HG02852 (cell line): ENCODE results near the gene SIAE.
"Not testable (repeated sequence)": the region's sequence is repeated elsewhere in the genome, so short reads cannot be mapped to it uniquely, and the experiment has no call there.

Experiments used
- ATAC-seq: cut with Tn5 transposase; IDR thresholded peaks from one replicate; pipeline ENCODE4 v1.9.1; 2021; ENCODE audit warnings: mild to moderate bottlenecking, moderate library complexity; ENCODE audit not compliant: unreplicated experiment

Gene SIAE

GRCh38 chr11:124627546-124627945 lies 46.0 kb downstream of the SIAE start:
- ATAC-seq: no peak

DNA sequence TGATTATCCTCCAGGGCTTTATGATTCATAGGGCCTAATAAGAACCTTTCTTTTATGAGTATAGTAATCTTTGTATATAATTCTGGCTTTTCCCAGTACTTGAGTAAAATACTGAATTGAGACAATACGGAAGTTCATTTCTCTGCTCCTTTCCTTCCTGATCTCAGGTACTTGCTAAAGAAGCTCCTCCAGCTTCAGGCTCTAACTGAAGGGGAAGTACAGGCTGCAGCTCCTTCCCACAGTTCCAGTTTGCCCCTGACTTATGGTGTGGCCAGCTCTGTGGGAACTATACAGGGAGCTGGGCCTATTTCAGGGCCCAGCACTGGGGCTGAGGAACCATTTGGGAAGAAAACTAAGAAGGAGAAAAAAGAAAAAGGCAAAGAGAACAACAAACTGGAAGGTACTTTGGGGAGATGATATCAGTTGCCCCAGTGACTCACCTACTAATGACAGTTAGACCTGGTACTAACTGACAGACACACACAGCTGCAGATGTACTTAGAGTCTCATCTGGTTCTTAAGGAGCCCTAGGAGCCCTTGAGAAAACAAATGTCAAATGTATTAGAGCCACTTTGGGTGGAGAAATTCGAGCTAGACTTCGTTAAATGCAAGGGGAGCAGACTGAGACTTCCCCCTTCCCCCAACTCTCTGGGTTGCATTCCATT lies 47.9 kb downstream of the SIAE start:
- ATAC-seq: no peak

DNA sequence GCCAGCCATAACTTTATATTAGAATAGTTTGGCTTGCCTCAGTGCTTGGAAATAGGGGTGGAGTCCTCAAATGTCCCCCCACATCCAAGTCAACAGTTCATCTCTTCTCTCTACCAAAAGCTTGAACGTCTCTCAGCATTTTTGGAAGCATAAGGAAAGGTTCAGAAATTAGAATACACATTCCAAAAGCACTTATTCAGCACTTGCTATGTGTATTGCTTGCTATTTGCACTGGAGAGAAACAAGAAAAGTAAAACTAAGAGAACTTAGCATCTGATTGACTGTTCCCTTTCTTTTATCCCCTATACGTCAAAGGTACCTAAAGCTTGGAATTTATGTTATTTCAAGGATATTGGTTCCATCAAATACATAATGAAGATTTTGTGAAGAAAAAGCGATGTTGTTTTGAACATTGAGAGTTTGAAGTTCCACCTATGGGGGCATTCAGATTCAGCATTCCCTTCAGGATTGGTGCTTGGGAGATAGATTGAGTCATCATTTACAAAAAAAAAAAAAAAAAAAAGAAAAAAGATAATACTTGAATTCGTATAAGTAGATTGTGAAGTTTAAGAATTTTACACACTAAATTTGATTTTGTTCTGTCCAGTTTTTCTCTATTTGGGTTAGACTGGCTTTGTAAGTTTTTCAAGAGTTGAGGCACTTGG lies 49.5 kb downstream of the SIAE start:
- ATAC-seq: no peak

DNA sequence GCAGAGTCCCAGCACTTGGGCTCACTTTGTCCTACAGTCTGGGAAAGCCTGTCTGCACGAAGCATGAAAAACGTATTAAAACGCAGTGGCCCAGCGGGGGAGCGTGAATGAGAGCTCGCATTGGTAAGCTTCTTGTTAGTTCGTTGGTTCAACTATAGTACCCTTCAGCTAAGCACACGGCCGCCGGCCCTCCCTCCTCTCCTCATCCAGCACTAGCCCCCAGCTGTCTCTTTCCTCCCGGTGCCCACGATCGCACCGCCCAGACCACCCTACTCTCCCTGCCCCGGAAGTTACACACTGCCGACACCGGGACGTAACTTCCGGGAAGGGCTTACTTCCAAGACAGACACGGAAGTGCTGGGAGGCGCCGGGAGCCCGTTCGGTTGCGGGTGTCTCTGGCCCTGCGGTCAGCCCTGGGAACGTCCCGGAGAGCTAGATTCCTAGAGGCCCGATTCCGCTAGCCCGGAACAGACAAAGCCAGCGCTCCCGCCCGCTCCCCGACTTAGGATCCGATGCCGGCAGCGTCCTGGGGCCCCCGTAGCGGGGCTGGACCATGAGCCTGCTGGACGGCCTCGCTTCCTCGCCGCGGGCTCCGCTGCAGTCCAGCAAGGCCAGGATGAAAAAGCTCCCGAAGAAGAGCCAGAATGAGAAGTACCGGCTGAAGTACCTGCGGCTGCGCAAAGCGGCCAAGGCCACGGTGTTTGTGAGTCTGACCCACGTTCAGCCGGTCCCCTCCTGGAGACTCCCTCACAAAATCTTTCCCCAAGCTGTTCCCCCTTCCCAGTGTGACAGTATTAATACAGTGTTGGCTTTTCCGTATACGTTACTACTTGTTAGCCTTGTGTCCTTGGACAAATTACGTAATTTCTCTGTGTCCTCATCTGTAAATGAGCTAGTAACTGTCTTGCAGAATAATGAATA lies 50.7 kb downstream of the SIAE start, which contains the start of gene TBRG1:
Gene TBRG1, plus strand, starts transcription at position 334 of the 921 bp plus-strand sequence. Its CDS starts 220 bp downstream, at position 554.
- ATAC-seq: peak; percentile 98

DNA sequence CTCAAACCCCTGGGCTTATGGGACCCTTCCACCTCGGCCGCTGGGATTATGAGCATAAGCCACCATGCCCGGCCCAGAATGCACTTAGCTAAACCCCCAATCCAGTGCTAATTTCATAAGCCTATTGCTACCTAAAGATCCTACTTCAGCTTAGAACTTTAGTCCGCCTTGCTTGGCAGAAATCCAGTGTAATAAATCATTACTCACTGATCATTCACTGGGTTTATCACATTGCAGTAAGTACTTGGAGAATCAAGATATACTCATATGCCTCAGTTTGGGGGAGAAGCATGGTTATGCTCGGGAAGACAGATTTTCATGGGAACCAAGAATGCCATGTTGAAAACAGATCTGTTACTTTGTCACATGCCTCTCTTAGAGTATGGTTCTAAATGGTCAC lies 54.7 kb downstream of the SIAE start:
- ATAC-seq: no peak

DNA sequence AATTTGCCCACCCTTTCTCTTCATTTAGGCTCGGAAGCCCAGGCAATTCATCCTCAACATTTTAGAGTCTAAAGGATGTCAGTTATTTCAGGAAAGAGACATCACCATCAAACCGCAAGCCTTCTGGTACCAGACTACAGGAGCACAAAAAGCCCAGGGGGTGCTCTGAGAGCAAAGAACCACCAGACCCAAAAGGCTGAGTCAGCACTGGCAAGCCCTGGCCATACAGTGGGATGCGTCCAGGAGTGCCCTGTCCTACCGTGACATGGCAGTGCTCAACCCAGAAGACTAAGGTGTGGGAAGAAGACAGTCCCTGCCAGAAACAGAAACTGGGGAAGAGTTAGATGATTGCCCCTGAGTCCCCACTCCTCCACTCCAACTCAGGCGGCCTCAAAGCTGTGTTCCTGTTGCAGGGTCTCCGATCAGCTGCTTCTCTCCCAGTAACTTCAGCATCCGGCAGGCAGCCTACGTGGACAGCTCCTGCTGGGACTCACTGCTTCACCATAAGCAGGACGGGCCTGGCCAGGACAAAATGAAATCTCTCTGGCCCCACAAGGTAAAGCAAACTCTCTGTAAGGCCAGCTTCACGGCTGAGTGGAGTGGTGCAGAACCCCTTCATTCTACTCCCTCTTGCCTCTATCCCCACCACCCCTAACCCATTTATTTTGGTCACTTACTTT lies 60.8 kb downstream of the SIAE start:
- no peak for ATAC-seq

DNA sequence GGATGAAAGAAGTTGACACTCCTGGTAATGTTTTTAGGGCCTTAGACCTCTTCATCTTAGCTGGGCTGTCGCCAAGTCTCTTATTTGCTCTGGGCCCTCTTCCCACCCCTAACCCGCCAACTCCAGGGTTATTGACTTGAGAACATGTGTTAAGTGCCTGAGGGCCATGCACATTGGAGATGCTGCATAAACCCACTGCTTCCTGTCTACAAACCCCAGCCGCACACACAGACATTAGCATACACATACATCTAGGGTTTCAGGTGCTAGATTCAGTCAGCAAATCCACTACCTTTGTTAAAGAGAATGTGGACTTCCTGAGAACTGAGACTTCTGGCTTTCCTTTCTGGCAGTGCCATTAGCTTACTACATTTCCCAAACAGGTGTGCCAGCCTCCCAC lies 61.5 kb downstream of the SIAE start:
- ATAC-seq: no peak

GRCh38 chr11:124611064-124611463 lies 62.5 kb downstream of the SIAE start, which contains the start of gene PANX3:
PANX3 (plus strand) TSS chr11:124611428; CDS start chr11:124611557, 129 bp downstream.
- ATAC-seq: no peak

- no peak for ATAC-seq
Observed at GRCh38 chr11:124610295-124610694, 63.2 kb downstream of the SIAE start.

GRCh38 chr11:124608147-124608546 lies 65.4 kb downstream of the SIAE start:
- ATAC-seq: no peak

DNA sequence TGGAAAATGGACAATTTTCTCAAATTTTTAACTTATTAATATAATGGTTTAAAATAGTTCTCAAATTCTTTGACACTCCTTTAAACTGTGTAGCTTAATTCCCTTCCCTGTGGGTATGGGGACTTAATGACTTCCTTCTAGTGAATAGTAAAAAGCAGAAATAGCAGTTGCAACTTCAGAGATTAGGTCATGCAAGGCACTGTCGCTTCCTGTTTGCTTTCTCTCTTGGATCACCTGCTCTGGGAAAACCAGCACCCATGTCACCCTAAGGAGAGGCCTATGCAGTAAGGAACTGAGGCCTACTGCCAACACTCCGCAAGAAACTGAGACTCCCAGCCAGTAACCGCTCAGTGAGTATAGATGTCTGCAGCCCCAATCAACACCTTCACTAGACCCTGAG lies 67.8 kb downstream of the SIAE start:
- no peak for ATAC-seq

GRCh38 chr11:124602723-124603122 lies 70.8 kb downstream of the SIAE start:
- not testable (repeated sequence) for ATAC-seq

DNA sequence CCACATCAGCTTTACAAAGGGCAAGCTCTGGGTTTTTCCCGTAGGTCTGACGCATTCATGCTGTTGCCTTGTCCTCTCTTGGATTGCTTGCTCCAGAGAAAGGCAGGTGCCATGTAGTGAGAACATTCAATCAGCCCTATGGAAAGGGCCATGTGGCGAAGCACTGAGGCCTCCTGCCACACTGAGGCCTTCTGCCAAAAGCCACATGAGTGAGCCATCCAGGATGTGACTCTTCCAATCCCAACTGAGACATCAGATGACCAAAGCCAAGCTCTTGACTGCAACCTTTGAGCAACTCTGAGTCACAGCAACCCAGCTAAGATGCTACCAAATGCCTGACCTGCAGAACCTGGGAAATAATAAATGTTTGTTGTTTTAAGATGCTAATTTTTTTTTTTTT lies 71.3 kb downstream of the SIAE start:
- no peak for ATAC-seq

DNA sequence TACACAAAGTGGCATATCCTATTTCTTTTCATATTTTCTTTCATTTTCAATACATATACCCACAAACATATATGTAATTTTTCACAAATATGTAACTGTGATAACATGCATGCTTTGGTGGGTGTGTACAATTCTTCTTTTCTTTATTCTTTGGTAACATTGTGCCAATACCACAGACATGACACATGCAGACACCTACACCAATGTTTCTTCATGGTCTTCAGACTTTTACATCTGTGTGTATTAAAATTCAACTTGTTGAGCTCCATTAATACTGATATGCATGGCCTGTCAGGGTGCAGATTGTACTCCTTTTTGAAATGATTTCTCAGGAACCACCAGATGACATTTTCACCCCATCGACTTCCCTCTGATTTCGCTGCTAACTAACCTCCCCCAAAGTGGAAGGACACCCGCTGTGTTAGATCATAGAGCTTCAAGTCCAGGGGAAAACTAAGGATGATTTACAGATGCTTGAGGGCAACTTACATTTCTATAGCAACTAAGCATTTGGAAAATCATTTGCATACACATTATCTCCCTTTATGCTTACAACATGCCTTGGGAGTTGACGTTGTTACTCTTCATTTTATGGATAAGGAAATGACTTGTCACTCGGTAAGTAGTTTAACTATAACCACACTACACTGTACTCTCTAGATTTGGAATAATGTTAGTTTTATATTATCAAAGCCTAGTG lies 72.8 kb downstream of the SIAE start:
- no peak for ATAC-seq

DNA sequence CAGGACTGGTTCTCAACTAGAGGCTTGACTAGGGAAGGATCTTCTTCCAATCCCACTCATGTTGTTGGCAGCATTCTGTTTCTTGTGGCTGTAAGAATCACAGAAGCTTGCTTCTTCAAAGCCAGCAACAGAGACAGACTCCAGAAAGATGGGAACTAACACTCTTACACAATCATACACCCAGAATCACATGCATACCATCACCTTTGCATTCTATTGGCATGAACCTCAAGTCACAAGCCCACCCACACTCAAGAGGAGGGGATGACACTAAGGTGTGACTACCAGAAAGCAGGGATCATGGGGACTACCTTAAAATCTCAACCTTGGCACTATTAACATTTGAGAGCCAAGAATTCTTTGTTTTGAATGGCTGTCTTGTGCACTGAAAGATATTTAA lies 75.9 kb downstream of the SIAE start:
- no peak for ATAC-seq

DNA sequence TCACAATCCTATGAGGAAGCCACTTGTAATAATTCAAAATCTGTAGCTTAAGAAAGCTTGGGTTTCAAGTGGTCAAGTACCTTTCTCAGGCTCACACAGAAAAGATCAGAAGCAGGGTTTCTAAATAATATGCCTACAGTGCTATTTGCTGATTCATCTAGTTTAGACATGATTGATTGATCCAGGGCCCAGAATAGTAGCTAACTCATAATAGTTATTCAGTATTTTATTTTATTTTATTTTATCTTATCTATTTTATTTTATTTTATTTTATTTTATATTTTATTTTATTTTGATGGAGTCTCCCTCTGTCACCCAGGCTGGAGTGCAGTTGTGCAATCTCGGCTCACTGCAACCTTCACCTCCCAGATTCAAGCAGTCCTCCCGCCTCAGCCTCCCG lies 78.2 kb downstream of the SIAE start:
- no peak for ATAC-seq

DNA sequence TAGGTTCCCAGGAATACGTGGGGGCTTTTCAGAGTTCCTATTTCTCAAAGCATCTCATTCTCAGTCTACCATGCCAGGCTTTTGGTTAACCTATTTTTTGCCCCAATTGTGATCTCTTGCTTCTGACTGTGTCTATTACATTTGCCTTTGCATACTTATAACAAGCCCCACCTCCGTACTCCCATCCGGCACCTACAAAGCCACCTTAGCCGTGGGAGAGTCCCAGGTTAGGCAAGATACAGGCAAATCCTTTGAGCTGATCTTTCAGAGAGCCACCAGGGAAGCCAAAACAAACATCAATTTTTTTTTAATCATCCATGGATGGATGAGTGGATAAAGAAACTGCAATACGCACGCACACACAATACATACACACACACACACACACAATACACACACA lies 80.9 kb downstream of the SIAE start:
- no peak for ATAC-seq

- ATAC-seq: no peak
Observed at GRCh38 chr11:124591430-124591829, 82.1 kb downstream of the SIAE start.

- ATAC-seq: no peak
Observed at GRCh38 chr11:124586238-124586860, 87.2 kb downstream of the SIAE start.
